GM19468 (cell line): ENCODE results near the gene SLC16A11.
"Not testable (repeated sequence)": the region's sequence is repeated elsewhere in the genome, so short reads cannot be mapped to it uniquely, and the experiment has no call there.

ENCODE experiments used
- ATAC-seq: cut with Tn5 transposase; IDR thresholded peaks from one replicate; pipeline ENCODE4 v1.9.1; 2021; ENCODE audit warnings: mild to moderate bottlenecking, moderate library complexity, moderate number of reproducible peaks; ENCODE audit not compliant: unreplicated experiment; ENCODE audit errors: extremely low read depth

SLC16A11 gene

GRCh38 chr17:7043497-7044198 lies at the start of gene SLC16A11:
SLC16A11 (minus strand) TSS chr17:7044092; CDS start chr17:7043513, 579 bp downstream.
- no peak for ATAC-seq

- ATAC-seq = not testable (repeated sequence)
Observed at GRCh38 chr17:7091311-7092005, 47.6 kb upstream of the SLC16A11 start.

- not testable (repeated sequence) for ATAC-seq
Observed at GRCh38 chr17:7089570-7089969, 45.7 kb upstream of the SLC16A11 start.

GRCh38 chr17:7088442-7088841 lies 44.5 kb upstream of the SLC16A11 start:
- not testable (repeated sequence) for ATAC-seq

- ATAC-seq = no peak
Observed at GRCh38 chr17:7084088-7084487, 40.2 kb upstream of the SLC16A11 start.

- no peak for ATAC-seq
Observed at GRCh38 chr17:7083592-7083991, 39.7 kb upstream of the SLC16A11 start.

- ATAC-seq = no peak
Observed at GRCh38 chr17:7081341-7082062, 37.6 kb upstream of the SLC16A11 start.

- no peak for ATAC-seq
Observed at GRCh38 chr17:7080456-7081041, 36.7 kb upstream of the SLC16A11 start.

- ATAC-seq = no peak
Observed at GRCh38 chr17:7079581-7080455, 35.9 kb upstream of the SLC16A11 start, which contains the start of gene CLEC10A. CLEC10A (minus strand) TSS chr17:7080251; CDS start chr17:7078812, 1,439 bp downstream.

- ATAC-seq = no peak
Observed at GRCh38 chr17:7078711-7079110, 34.8 kb upstream of the SLC16A11 start.

GRCh38 chr17:7077911-7078546 lies 34.1 kb upstream of the SLC16A11 start:
- no peak for ATAC-seq

GRCh38 chr17:7074931-7075330 lies 31.0 kb upstream of the SLC16A11 start:
- ATAC-seq = no peak

GRCh38 chr17:7072406-7072805 lies 28.5 kb upstream of the SLC16A11 start:
- ATAC-seq = no peak

- ATAC-seq = no peak
Observed at GRCh38 chr17:7070712-7071111, 26.8 kb upstream of the SLC16A11 start.

GRCh38 chr17:7068268-7068667 lies 24.4 kb upstream of the SLC16A11 start:
- ATAC-seq = no peak

- ATAC-seq = no peak
Observed at GRCh38 chr17:7067198-7067597, 23.3 kb upstream of the SLC16A11 start.

- ATAC-seq = no peak
Observed at GRCh38 chr17:7064261-7064660, 20.4 kb upstream of the SLC16A11 start.

- ATAC-seq = no peak
Observed at GRCh38 chr17:7063518-7064094, 19.7 kb upstream of the SLC16A11 start.
